Muscle of back (tissue), 13 donors: ENCODE data around the gene OTUD3. TPM values are rescaled to one million over a fixed set of nuclear protein-coding genes. Genes with fewer than 3 reads are reported as not detected.
"Not testable (repeated sequence)": the region's sequence is repeated elsewhere in the genome, so short reads cannot be mapped to it uniquely, and the experiment has no call there.

ENCODE experiments used
- DNase-seq, 3 donors: peaks; one replicate each; pipeline versions ENCODE4 v3.0.0 to v3.0.0-alpha.2; 2013
- long read RNA-seq, 9 donors: transcript quantifications; one replicate each; lab custom pipeline, GENCODE V29; 2026
- polyA plus RNA-seq, 10 donors: library from polyadenylated mRNA; unstranded; fragments of 120-200 nt; gene quantifications; one replicate each; pipeline ENCODE4 v1.2.1, GENCODE V29; 2013; ENCODE audit not compliant: insufficient read length in 10 of 10

OTUD3 gene, protein sequence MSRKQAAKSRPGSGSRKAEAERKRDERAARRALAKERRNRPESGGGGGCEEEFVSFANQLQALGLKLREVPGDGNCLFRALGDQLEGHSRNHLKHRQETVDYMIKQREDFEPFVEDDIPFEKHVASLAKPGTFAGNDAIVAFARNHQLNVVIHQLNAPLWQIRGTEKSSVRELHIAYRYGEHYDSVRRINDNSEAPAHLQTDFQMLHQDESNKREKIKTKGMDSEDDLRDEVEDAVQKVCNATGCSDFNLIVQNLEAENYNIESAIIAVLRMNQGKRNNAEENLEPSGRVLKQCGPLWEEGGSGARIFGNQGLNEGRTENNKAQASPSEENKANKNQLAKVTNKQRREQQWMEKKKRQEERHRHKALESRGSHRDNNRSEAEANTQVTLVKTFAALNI
- 10 to 100 TPM in 2 of 10 donors, 1 to 10 TPM in 8; 4.9 to 13.1 (median 6.7) TPM for polyA plus RNA-seq
- long read RNA-seq, donor 1, full-length matches to known transcripts, result 1 of 1 reads
- long read RNA-seq, donor 1, partial matches to known transcripts, result 0 of 1 reads
- long read RNA-seq, donor 1, other reads (novel, unspliced or antisense), result 0 of 1 reads
- long read RNA-seq, donor 2, result 0 reads
- long read RNA-seq, donor 3, result 0 reads
- long read RNA-seq, donor 4, full-length matches to known transcripts, result 1 of 1 reads
- long read RNA-seq, donor 4, partial matches to known transcripts, result 0 of 1 reads
- long read RNA-seq, donor 4, other reads (novel, unspliced or antisense), result 0 of 1 reads
- long read RNA-seq, donor 5, result 0 reads
- long read RNA-seq, donor 6, result 0 reads
- long read RNA-seq, donor 7, result 0 reads
- long read RNA-seq, donor 8, result 0 reads
- long read RNA-seq, donor 9, result 0 reads

DNA sequence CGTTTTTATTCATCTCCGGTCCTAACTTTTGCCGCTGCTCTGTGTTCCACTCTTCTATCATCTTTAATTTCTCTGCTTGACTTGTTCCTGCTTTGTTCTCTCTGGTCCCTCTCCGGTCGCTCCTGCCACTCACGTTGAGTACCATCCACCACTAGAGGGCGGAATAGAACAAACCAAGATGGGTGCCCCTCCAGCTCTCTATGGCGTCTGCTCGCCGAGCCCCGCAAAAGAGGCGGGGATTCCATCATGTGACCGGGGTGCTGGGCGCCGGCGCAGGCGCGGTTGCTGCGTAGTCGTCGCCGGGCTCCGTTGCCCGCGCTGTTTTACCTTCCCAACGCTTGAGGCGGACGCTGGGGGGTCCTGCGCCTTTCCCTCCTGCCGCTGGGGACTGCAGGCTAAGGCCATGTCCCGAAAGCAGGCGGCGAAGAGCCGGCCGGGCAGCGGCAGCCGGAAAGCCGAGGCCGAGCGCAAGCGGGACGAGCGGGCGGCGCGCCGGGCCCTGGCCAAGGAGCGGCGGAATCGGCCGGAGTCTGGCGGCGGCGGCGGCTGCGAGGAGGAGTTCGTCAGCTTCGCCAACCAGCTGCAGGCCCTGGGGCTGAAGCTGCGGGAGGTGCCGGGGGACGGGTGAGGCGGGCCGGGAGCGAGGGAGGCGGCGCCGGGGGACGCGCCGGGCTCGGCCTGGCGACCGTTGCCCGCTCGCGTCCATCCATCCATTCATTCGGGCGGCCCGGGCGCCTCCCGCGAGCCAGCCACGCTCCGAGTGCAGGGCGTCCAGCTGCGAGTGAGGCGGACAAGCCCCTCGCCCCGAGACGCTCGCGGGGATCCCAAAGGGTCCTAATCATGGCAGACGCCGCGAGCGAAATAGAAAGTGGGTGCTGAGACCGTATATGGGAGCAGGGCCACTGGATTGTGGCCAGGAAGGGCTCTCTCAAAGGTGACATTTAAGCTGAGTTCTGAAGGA, at the start of gene OTUD3:
TSS of gene OTUD3 (plus strand) at position 285 of the 961 bp plus-strand sequence. CDS start at position 404, 119 bp downstream.
- DNase-seq, result peak; percentile 98 to 99 (median 98)

GRCh38 chr1:19835578-19835977, 46.6 kb upstream of the OTUD3 start:
- no peak for DNase-seq

DNA sequence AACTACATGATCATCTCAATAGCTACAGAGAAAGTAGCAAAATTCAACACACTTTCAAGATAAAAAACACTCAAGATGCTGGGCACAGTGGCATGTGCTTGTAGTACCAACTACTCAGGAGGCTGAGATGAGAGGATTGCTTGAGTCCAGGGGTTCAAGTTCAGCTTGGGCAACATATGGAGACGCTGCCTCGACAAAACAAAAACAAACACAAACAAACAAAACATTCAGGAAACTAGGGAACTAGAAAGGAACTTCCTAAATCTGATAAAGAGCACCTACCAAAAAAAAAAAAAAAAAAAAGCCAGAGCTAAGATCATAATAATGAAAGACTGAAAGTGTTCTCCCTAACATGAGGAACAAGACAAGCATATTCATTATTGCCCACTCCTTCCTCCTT, 44.3 kb upstream of the OTUD3 start:
- no peak for DNase-seq

DNA sequence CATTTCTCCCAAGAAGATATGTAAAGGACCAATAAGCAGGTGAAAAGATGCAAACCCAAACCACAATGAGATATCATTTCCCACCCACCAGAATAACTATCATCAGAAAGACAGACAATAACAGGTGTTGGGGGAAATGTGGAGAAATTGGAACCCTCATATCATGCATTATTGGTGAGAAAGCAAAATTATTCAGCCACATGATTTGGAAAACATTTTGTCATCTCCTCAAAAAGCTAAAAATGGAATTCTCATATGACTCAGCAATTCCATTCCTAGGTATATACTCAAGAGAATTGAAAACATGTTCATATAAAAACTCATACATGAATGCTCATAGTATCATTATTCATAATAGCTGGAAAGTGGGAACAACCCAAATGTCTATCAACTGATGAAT, 42.0 kb upstream of the OTUD3 start:
- no peak for DNase-seq

DNA sequence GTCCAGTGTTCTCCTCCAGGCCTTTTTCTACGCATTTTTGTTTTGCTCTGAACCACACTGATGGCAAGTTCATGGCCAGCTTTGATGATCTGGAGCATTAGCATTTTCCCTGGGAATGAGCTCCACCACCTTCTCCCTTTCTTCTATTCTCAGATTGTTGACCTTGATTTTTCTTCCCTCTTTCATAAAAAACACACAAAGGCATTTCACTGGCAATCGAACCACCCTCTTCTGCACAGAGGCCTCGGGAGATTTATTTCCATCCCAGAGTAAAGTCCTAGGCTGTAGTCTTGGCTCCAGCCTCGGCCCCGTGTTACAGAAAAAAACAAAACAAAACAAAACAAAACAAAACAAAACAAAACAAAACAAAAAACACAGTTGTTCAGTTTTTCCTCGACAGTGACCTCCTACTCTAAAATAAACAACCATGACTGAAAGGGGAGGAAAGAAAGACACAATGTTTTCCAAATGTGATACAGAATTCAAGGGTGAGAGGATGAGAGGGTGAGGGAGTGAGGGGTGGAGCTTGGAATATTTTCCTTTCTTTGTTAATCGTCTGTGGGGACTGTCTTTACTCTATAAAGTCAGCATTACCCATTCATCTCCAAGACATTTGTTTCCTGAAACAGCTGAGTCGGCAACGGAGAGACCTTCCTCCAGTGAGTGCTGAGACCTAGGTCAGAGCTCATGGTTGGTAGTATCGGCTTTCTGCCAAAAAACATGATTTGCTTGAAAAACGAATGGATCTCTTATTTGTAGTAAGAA, 37.3 kb upstream of the OTUD3 start:
- DNase-seq, result peak in 2 of 3 donors; percentile 1 to 17

- DNase-seq, result no peak
These were observed 36.6 kb upstream of the OTUD3 start for GRCh38 chr1:19845555-19845954.

- DNase-seq, result no peak
These were observed 35.9 kb upstream of the OTUD3 start for GRCh38 chr1:19846338-19846737.

GRCh38 chr1:19847334-19847733, 34.9 kb upstream of the OTUD3 start:
- not testable (repeated sequence) for DNase-seq

DNA sequence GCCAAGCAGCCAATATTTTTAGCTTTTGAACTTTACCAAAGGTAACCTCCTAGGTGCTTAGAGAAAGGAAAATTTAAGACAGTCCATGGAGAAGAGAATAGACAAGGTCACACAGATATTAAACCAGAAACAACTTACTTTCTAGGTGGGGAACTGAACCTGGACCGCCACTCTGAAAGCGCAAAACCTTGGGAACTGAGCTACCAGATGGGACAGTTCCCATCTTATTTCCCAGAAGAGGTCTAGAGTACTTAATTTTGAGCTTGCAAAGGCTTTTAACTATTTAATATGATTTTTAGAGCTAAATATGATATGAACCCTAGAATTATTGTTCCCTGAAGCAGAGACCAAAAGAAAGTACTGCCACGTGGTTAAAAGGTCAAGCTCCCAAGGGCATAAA, 32.9 kb upstream of the OTUD3 start:
- not testable (repeated sequence) for DNase-seq

DNA sequence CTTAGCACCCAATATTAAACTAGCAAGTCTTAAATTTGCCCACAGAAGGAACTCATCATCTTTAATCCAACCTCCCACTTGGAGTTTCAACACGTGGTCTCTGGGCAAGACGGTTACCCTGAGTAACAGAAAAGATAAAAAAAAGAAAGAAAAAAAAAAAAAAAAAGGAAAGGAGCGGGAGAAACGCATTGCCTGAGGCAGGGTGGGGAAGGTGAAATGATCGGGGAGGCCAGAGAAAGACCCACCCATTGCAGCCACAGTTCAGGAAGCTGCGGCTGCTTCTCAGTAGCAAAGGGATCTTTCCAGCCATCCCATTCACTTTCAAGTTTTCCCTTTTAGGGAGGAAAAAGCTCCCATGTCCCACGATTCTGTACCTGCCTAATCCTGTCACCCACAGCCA, 32.0 kb upstream of the OTUD3 start:
- no peak for DNase-seq

- no peak for DNase-seq
These were observed 30.2 kb upstream of the OTUD3 start for GRCh38 chr1:19852036-19852435.

- DNase-seq, result no peak
These were observed 27.3 kb upstream of the OTUD3 start for GRCh38 chr1:19854866-19855265.

DNA sequence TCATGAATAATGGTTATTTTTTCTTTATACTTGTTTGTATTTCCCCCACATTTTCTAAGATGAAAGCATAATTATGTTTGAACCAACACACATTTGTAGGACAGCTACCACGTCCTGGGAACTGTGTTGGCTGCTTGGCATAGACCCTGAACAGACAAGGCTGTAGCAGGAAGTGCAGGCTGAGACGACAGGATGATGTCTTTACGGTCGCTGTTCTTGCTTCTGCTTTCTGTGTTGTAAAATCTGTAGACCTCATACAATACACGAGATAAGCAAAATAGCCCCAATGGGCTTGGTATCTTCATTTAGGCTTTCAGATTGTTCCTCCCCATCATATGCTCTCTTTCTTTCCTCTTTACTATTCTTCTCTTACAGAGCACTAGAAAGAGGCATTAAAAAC, 23.3 kb upstream of the OTUD3 start:
- no peak for DNase-seq

DNA sequence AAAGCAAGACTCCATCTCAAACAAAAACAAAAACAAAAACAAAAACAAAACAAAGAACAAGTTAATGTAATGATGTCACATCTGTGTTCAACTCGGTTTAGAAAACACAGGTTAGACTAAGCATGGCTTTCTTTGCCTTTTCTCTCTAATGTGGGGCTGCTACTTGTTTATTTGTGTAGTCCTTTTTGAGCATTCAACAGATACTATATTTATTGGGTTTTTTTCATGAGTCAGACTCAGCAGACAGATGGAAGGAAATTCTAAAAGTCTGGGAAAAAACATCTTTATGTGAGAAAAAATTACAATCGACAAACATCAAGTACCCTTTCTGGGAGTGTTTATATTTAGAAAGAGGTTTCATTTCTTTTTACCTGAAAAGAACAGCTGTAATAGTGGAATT, 22.3 kb upstream of the OTUD3 start:
- DNase-seq, result no peak

DNA sequence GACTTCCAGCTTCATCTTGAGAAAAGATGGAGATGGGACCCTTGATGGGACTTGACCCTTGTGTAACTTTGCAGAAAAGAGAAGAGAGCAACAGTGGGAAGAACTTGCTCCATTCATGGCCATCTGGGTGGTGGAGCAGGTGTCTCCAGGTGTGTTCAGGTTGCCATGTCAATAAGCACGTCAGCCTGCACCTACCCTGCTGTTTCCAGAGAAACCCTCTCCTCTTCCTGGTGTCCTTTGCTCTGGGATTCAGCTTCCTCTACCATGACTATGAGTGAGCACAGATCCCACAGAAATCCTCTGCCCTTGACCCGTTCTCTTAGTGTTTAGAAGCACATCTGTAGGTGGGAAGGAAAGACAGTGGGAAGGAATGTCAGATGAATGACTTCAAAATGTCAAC, 21.8 kb upstream of the OTUD3 start:
- DNase-seq, result no peak

GRCh38 chr1:19861034-19861433, 21.2 kb upstream of the OTUD3 start:
- no peak for DNase-seq

DNA sequence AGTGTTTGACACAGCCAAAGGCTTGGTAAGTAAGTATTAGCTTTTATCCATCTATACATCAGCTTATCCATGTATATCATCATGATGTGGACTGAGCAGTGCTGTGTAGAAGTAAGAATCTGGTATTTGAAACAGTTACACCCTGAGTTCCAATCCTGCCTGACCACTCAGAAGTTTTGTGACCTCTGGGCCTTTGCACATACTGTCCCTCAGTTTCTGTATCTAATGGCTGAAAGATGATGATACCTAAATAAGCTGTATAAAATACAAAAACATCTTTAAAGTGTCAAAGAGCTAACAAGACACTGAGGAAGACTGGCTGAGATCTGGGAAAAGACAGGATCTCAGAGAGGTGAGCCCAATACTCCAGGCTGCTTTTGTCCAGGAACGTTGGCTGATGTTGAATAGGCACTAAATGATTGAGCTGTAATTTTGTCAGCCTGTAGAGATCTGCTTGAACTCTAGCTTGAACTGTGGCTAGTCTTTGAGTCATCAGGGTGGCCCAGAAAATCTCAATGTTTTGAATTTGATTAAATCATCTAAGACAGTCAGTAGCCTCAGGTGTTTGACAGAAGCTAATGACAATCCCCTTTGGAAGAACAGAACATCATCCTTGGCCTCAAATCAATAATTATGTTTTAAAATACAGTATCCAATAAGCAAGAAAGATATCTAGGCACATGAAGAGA, 20.2 kb upstream of the OTUD3 start:
- DNase-seq, result no peak

GRCh38 chr1:19862944-19863343, 19.3 kb upstream of the OTUD3 start:
- DNase-seq, result no peak

GRCh38 chr1:19864570-19865160, 17.5 kb upstream of the OTUD3 start:
- DNase-seq, result no peak

DNA sequence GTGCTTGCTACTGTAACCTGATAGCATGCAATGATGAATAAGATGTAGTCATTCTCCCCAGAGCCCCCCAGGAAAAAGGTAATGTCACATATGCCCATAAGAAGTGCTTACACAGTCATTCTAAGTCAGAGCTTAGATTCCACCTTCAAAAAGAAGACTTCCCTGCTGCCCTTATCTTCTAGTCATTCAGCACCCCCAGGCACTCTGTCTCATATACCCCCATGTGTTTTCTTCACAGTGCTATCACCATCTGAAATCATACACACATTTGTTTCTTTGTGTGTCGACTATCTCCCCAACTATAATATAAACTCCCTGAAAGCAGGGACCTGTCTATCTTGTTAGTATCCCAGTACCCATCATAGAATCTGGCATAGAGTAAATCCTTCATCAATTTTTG, 16.2 kb upstream of the OTUD3 start:
- no peak for DNase-seq
